DMS 273 (cell line): Measurements from ENCODE around the gene LBX2.
"Not testable (repeated sequence)": the region's sequence is repeated elsewhere in the genome, so short reads cannot be mapped to it uniquely, and the experiment has no call there.

Source experiments
- DNase-seq: peaks from one replicate; lab custom pipeline; 2025; ENCODE audit not compliant: unreplicated experiment; lab: John Stamatoyannopoulos, UW

Gene LBX2

GRCh38 chr2:74486141-74486540 is 13.3 kb downstream of the LBX2 start:
- no peak for DNase-seq

GRCh38 chr2:74483675-74484164 is 15.7 kb downstream of the LBX2 start:
- not testable (repeated sequence) for DNase-seq

GRCh38 chr2:74482801-74483674 is 16.4 kb downstream of the LBX2 start, which contains the start of the genes CCDC142 and TTC31:
CCDC142 (minus strand) TSS chr2:74482998; CDS start chr2:74482837, 161 bp downstream.
TTC31 (plus strand) TSS chr2:74483081; CDS start chr2:74483096, 15 bp downstream.
- peak; percentile 97 for DNase-seq

GRCh38 chr2:74481961-74482800 is 17.2 kb downstream of the LBX2 start:
- DNase-seq: peak; percentile 83

- no peak for DNase-seq
Observed at GRCh38 chr2:74481431-74481830, 18.0 kb downstream of the LBX2 start.

DNA sequence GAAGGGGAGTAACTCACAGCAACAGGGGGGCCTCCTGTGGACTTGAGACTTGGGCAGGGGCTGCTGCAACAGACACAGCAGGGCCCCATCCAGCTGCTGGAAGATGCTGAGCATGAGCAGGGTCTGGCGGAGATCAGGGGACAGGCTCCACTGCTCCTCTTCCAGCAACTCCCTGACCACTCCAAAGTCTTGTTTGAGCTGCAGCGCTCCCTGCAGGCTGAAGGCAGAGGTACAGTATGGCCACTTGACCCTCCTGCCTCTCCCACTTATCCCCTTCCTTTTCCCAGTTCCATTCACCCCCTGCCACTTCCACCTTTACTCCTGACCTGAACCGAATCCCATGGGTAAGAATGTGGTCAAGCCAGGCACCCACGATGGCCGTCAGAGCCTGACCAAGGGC is 24.5 kb downstream of the LBX2 start:
- DNase-seq: no peak

GRCh38 chr2:74474481-74474880 is 24.9 kb downstream of the LBX2 start:
- no peak for DNase-seq

GRCh38 chr2:74472945-74473258 is 26.5 kb downstream of the LBX2 start:
- no peak for DNase-seq

GRCh38 chr2:74472086-74472944 is 27.1 kb downstream of the LBX2 start, which contains the start of gene MRPL53:
MRPL53 (minus strand) TSS chr2:74472680; CDS start chr2:74472660, 20 bp downstream.
- peak; percentile 97 for DNase-seq

- DNase-seq: no peak
Observed at GRCh38 chr2:74471332-74472065, 27.9 kb downstream of the LBX2 start.

DNA sequence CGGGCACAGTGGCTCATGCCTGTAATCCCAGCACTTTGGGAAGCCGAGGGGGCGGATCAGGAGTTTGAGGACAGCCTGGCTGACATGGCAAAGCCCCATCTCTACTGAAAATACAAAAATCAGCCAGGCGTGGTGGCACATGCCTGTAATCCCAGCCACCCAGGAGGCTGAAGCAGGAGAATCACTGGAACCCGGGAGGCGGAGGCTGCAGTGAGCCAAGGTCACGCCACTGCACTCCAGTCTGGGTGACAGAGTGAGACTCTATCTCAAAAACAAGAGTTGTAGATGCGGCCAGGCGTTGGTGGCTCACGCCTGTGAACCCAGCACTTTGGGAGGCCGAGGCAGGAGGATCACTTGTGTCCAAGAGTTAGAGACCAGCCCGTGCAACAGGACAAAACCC is 28.7 kb downstream of the LBX2 start:
- not testable (repeated sequence) for DNase-seq

GRCh38 chr2:74464406-74464805 is 35.0 kb downstream of the LBX2 start:
- no peak for DNase-seq

DNA sequence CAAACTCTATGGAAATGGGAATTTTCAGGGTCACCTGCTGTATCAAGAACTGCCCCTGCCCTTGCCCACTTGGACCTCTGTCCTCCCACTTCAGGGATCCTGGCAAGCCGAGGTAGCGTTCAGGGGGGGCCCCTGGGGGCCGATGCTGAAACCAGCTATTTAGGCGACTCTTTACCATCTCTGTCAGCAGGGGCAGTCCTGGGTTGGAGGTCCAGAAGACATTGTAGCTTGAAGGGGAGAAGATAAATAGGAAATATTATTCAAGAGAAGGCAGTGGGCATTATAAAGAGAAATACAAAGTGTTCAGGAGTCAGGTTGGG is 36.7 kb downstream of the LBX2 start:
- DNase-seq: no peak

GRCh38 chr2:74462054-74462785 is 37.2 kb downstream of the LBX2 start:
- DNase-seq: no peak

- DNase-seq: peak; percentile 48
Observed at GRCh38 chr2:74461187-74462053, 38.0 kb downstream of the LBX2 start.

DNA sequence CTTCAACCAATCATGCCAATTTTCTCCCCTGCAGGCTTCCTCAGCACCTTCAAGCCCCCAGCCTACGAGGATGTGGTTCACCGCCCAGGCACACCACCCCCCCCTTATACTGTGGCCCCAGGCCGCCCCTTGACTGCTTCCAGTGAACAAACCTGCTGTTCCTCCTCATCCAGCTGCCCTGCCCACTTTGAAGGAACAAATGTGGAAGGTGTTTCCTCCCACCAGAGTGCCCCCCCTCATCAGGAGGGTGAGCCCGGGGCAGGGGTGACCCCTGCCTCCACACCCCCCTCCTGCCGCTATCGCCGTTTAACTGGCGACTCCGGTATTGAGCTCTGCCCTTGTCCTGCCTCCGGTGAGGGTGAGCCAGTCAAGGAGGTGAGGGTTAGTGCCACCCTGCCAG is 39.2 kb downstream of the LBX2 start:
- not testable (repeated sequence) for DNase-seq

GRCh38 chr2:74459503-74460118 is 39.8 kb downstream of the LBX2 start:
- not testable (repeated sequence) for DNase-seq

DNA sequence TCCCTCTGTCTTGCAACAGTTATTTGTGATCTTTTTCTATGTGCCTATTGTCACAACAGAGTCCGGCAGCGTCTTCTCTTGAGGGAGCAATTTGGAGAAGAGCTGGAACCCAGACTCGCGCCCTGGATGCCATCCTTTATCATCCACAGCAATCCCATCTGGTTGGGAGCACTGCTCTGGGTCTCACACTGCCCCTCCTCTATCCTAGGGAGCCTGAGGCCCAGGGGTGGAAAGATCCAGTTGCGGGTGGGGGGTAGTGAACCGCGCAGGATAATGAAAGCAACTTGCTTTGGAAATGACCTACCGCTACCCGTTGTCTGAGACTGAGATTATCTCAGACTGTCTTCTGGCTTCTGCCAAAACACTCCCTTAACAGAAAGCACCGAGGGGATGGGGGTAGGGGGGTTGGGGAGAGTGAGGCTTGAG is 40.5 kb downstream of the LBX2 start:
- peak; percentile 48 for DNase-seq
